Kidney (tissue), 14 donors: ENCODE results near the gene CALN1. TPM values are rescaled to one million over a fixed set of nuclear protein-coding genes. Genes with fewer than 3 reads are reported as not detected.

Experiments
- DNase-seq, 5 donors: peaks; one replicate each; pipeline ENCODE4 v3.0.0-alpha.2; 2013 to 2020
- FAIRE-seq: peaks from 2 replicates; lab custom pipeline; 2012; peaks lifted over from hg19 to GRCh38; lab: Jason Lieb, UNC
- H3K27ac ChIP-seq, 2 donors: one replicate each; pipeline ENCODE4 v1.7.0; 2013; ENCODE audit warnings: low read depth in 2 of 2, low read length in 2 of 2, inconsistent platforms in 1 of 2
- H3K27me3 ChIP-seq: one replicate; pipeline ENCODE4 v1.7.1; 2013; ENCODE audit warnings: low read length, inconsistent platforms; ENCODE audit not compliant: control insufficient read depth, insufficient read depth
- H3K36me3 ChIP-seq, 3 donors: one replicate each; pipeline versions ENCODE4 v1.7.0 to v1.7.1; 2013; ENCODE audit warnings: low read length in 3 of 3, control low read depth in 1 of 3, inconsistent platforms in 1 of 3; ENCODE audit not compliant: insufficient read depth in 3 of 3, control insufficient read depth in 2 of 3
- H3K4me1 ChIP-seq, 3 donors: one replicate each; pipeline versions ENCODE4 v1.7.0 to v1.7.1; 2013; ENCODE audit warnings: low read length in 3 of 3, inconsistent platforms in 1 of 3, low read depth in 1 of 3; ENCODE audit not compliant: control insufficient read depth in 2 of 3, insufficient read depth in 2 of 3
- H3K4me3 ChIP-seq, 3 donors: one replicate each; pipeline versions ENCODE4 v1.7.0 to v1.8.1; 2013; ENCODE audit warnings: low read length in 3 of 3, control low read depth in 1 of 3, inconsistent platforms in 1 of 3
- H3K9ac ChIP-seq, 3 donors: one replicate each; pipeline versions ENCODE4 v1.7.0 to v1.7.1; 2013; ENCODE audit warnings: low read length in 3 of 3, control low read depth in 1 of 3, inconsistent platforms in 1 of 3
- H3K9me3 ChIP-seq, 3 donors: one replicate each; pipeline versions ENCODE4 v1.7.0 to v1.7.1; 2013; ENCODE audit warnings: low read length in 3 of 3, control low read depth in 1 of 3, inconsistent platforms in 1 of 3; ENCODE audit not compliant: control insufficient read depth in 2 of 3, insufficient read depth in 1 of 3
- intact Hi-C: fragments of 100-400 bp; cut with DNase I; formaldehyde crosslinking; loops from one replicate; pipeline ENCODE4 v1.11.1; 2022
- polyA plus RNA-seq: library from polyadenylated mRNA; stranded (reverse); fragments of 350-450 nt; fragmentation: Illumina TruSeq; extraction: RNeasy Lipid Tissue Mini Kit (QIAGEN cat#74804); gene quantifications from one replicate; pipeline ENCODE4 v1.2.3, GENCODE V29; 2014; ENCODE audit warnings: low read depth, low replicate concordance; ENCODE audit not compliant: insufficient read depth
- total RNA-seq: library from RNA; stranded (reverse); fragmentation: NEBNext Ultra II Directional; extraction: Animal tissue kit (Norgen Biotek cat#: 25700); gene quantifications from one replicate; pipeline ENCODE4 v1.2.1, GENCODE V29; 2021
- TF ChIP-seq, protein P1 (sequence below): IDR thresholded peaks from 3 replicates; pipeline ENCODE4 v1.5.1; 2012; ENCODE audit warnings: mild to moderate bottlenecking, moderate library complexity, borderline replicate concordance; ENCODE audit not compliant: insufficient read depth; ENCODE audit errors: extremely low read depth
- donor health status: control.
- donor health status: control.
- donor health status: control.
- donor health status: control.
- donor health status: control.
- donor health status: DM: yes; HTN: yes; CAD: no.
- donor health status: Normal renal cell carcinoma (clear cell type).

Gene CALN1
- total and polyA plus RNA-seq, 2 donors from 2014 or later = not detected

DNA sequence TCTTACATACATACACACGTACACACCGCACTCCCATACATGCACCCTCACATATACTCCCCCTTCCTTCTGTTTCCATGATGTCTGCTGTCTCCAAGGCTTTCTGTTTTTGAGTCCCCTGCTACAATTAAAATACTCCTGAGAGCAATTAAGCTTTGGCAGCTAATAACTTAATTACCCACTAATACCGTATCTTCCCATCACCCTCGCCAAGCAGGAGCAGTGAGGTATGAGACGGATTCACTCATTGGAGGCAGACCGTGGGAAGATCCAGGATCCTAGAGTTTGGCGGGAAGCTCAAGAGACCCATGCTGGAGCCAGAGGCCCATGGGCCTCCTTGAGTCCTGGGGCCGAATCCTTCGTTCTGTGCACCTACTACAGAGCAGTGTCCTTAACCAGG, 1.7 kb upstream of the CALN1 start:
- TF ChIP-seq, protein P1, sequence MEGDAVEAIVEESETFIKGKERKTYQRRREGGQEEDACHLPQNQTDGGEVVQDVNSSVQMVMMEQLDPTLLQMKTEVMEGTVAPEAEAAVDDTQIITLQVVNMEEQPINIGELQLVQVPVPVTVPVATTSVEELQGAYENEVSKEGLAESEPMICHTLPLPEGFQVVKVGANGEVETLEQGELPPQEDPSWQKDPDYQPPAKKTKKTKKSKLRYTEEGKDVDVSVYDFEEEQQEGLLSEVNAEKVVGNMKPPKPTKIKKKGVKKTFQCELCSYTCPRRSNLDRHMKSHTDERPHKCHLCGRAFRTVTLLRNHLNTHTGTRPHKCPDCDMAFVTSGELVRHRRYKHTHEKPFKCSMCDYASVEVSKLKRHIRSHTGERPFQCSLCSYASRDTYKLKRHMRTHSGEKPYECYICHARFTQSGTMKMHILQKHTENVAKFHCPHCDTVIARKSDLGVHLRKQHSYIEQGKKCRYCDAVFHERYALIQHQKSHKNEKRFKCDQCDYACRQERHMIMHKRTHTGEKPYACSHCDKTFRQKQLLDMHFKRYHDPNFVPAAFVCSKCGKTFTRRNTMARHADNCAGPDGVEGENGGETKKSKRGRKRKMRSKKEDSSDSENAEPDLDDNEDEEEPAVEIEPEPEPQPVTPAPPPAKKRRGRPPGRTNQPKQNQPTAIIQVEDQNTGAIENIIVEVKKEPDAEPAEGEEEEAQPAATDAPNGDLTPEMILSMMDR = no peak

DNA sequence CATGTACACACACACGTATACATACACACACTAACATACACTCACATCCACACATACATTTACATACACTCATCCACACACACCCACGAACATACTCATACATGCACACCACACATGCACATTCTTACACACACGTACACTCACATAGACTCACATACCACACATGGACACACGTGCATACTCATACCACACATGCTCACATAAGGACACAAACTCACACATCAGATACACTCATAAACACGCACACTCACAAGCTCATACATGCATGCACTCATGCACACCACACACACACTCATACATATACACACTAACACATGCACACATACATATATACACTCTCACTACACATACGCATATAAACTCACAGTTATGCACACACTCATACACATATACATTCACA, 1.2 kb upstream of the CALN1 start:
- H3K4me1 ChIP-seq = no peaks in the 10 kb centered on the region
- no peak overlapping the region for H3K27ac ChIP-seq
- intact Hi-C loops = no loop called here
- FAIRE-seq (no peak), DNase-seq (no peak)
- peaks cover 0 to 5% (median 2%) of the 10 kb centered on the region in 3 donors for H3K9me3 ChIP-seq
- H3K36me3 ChIP-seq = no peaks in the 10 kb centered on the region
- TF ChIP-seq, protein P1 = no peak
- H3K4me3 ChIP-seq = no peak overlapping the region
- H3K27me3 ChIP-seq = no peaks in the 10 kb centered on the region
- no peak overlapping the region for H3K9ac ChIP-seq

More for the DNA sequence above, 1.7 kb upstream of the CALN1 start:
- H3K27me3 ChIP-seq = no peaks in the 10 kb centered on the region
- FAIRE-seq (no peak), DNase-seq (no peak)
- no peaks in the 10 kb centered on the region for H3K36me3 ChIP-seq
- no peaks in the 10 kb centered on the region for H3K4me1 ChIP-seq
- H3K27ac ChIP-seq = no peak overlapping the region
- no peak overlapping the region for H3K9ac ChIP-seq
- H3K4me3 ChIP-seq = no peak overlapping the region
- peaks cover 0 to 5% (median 2%) of the 10 kb centered on the region in 3 donors for H3K9me3 ChIP-seq
- intact Hi-C loops = no loop called here

DNA sequence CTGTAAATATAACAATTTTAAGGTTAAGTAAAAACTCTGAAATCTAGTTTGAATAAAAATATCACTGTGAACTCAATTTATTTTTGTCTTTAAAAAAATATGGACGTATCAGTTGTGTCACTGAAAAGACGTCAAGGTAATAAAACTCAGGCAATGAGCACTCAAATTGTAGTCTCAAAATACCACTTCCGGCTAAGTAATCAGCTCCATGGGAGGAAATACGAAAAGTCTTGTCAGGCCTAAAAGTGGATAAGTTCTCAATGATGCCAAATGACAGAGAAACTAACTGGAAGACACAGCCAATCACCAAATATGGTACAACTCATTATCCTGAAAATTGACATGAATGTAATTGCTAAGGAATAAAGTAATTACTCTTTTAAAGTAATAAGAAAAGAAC, 719 bp downstream of the CALN1 start:
- Histone ChIP-seq H3K4me3 (no peak overlapping the region), H3K9me3 (peaks cover 0 to 5% (median 0%) of the 10 kb centered on the region in 3 donors), H3K36me3 (no peaks in the 10 kb centered on the region), H3K27me3 (no peaks in the 10 kb centered on the region), H3K27ac (no peak overlapping the region), H3K4me1 (no peaks in the 10 kb centered on the region), H3K9ac (no peak overlapping the region)
- TF ChIP-seq, protein P1 = no peak
- FAIRE-seq = no peak
- intact Hi-C loops = no loop called here
- DNase-seq = no peak

DNA sequence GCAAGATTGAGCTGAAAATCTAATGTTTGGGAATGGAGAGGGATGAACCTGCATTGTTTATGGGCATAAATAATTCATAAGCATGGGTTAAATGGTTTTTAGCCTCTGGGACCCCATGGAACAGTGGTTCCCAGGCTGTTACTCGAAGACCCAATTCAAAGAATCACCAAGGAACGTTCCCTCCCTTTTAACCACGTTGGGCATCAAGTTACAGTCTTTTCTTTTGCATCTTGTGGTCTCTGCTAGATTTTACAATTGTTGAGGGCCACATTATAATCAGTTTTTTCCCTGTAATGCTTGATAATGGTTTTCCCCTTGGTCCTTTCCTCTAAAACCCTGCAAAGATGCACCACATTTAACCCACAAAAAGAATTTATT, 2.5 kb downstream of the CALN1 start:
- Histone ChIP-seq H3K4me3 (no peak overlapping the region), H3K4me1 (no peaks in the 10 kb centered on the region), H3K9ac (no peak overlapping the region), H3K9me3 (peaks cover 0 to 5% (median 0%) of the 10 kb centered on the region in 3 donors), H3K27me3 (no peaks in the 10 kb centered on the region), H3K36me3 (no peaks in the 10 kb centered on the region), H3K27ac (no peak overlapping the region)
- intact Hi-C loops = no loop called here
- FAIRE-seq = no peak
- TF ChIP-seq, protein P1 = no peak
- no peak for DNase-seq
